Pancreas (tissue), 10 donors: ENCODE data around the gene KCNAB2. TPM values are rescaled to one million over a fixed set of nuclear protein-coding genes. Genes with fewer than 3 reads are reported as not detected.

Experiments used
- ATAC-seq, 4 donors: fragments of 200-7000 bp; cut with Tn5 transposase; one replicate each; pipeline versions ENCODE4 v1.8.0 to v1.9.1; 2020; ENCODE audit warnings: mild to moderate bottlenecking in 4 of 4, moderate library complexity in 4 of 4
- DNase-seq, 6 donors: peaks; one replicate each; pipeline ENCODE4 v3.0.0-alpha.2; 2020
- FAIRE-seq: peaks from 2 replicates; lab custom pipeline; 2012; peaks lifted over from hg19 to GRCh38; lab: Jason Lieb, UNC
- H3K27ac ChIP-seq, 4 donors: fragments of 200-600 bp; sonication (generic); 1 replicate in 3 of 4; 2 replicates in 1 of 4; pipeline versions ENCODE4 v1.5.0 to v1.8.0; 2020
- H3K27me3 ChIP-seq, 4 donors: fragments of 200-600 bp; one replicate each; pipeline ENCODE4 v1.8.0; 2021
- H3K36me3 ChIP-seq, 3 donors: fragments of 200-600 bp; sonication (generic) in 1 of 3; one replicate each; pipeline versions ENCODE4 v1.5.0 to v1.8.0; 2020 to 2021
- H3K4me1 ChIP-seq, 3 donors: fragments of 200-600 bp; one replicate each; pipeline ENCODE4 v1.8.0; 2021
- H3K4me3 ChIP-seq, 4 donors: fragments of 200-600 bp; sonication (generic) in 2 of 4; one replicate each; pipeline versions ENCODE4 v1.5.0 to v1.8.0; 2020 to 2021
- H3K9me3 ChIP-seq, 4 donors: fragments of 200-600 bp; one replicate each; pipeline ENCODE4 v1.8.0; 2021
- WGBS, 2 donors: extraction: QIAGEN DNeasy Blood & Tissue Kit; methylation state at CpG; one replicate each; pipeline ENCODE4 v1.1.7; 2013; 5-methylcytosine and 5-hydroxymethylcytosine counted together
- intact Hi-C, 3 donors: fragments of 100-400 bp; cut with DNase I; formaldehyde crosslinking; loops; one replicate each; pipeline versions ENCODE4 v1.11.1 to v1.14.2; 2022
- polyA plus RNA-seq, 2 donors: library from polyadenylated mRNA; stranded (reverse); fragments of 200-250 nt; gene quantifications; one replicate each; pipeline ENCODE4 v1.2.3, GENCODE V29; 2013
- total RNA-seq, 6 donors: library from RNA; stranded (reverse); fragmentation: NEBNext Ultra II Directional in 4 of 6; extraction: Animal tissue kit (Norgen Biotek cat#: 25700) in 4 of 6; gene quantifications; one replicate each; pipeline versions ENCODE4 v1.2.1 to v1.2.4, GENCODE V29; 2021 to 2023
- TF ChIP-seq, protein P1 (sequence below), 4 donors: fragments of 200-600 bp; sonication (generic) in 3 of 4; IDR thresholded peaks; one replicate each; pipeline versions ENCODE4 v1.5.0 to v1.8.0; 2021; ENCODE audit warnings: antibody characterized with exemption in 4 of 4
- donor health status: healthy with polysubstance abuse.
- donor health status: DM: no; HTN: no; CAD: no; lungs with moderate emphysema.
- donor health status: DM: no; HTN: no; CAD: no.
- donor health status: control.
- donor health status: control.
- donor health status: Bipolar disorder and iron deficiency.
- donor health status: DM: yes; HTN: yes; CAD: no.
- donor health status: DM: no; HTN: no; CAD: no.
- donor health status: DM: no; HTN: no; CAD: no.
- donor health status: DM: yes; HTN: yes; CAD: no.

KCNAB2 gene
- total and polyA plus RNA-seq, 8 donors, result 1.2 to 9.0 (median 4.3) TPM

- TF ChIP-seq, protein P1, sequence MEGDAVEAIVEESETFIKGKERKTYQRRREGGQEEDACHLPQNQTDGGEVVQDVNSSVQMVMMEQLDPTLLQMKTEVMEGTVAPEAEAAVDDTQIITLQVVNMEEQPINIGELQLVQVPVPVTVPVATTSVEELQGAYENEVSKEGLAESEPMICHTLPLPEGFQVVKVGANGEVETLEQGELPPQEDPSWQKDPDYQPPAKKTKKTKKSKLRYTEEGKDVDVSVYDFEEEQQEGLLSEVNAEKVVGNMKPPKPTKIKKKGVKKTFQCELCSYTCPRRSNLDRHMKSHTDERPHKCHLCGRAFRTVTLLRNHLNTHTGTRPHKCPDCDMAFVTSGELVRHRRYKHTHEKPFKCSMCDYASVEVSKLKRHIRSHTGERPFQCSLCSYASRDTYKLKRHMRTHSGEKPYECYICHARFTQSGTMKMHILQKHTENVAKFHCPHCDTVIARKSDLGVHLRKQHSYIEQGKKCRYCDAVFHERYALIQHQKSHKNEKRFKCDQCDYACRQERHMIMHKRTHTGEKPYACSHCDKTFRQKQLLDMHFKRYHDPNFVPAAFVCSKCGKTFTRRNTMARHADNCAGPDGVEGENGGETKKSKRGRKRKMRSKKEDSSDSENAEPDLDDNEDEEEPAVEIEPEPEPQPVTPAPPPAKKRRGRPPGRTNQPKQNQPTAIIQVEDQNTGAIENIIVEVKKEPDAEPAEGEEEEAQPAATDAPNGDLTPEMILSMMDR (IDR thresholded peaks at IDR 0.05), result no peak
- intact Hi-C loops, result no loop called here
- no peak for DNase-seq
- H3K27ac ChIP-seq, result no peak overlapping the region
- H3K4me3 ChIP-seq, result no peak overlapping the region
- 69 to 71% methylated on average over 9 of the region's 9 CpGs for WGBS, 2 donors
- ATAC-seq, result no peak
- H3K4me1 ChIP-seq, result no peaks in the 10 kb centered on the region
- H3K27me3 ChIP-seq, result no peaks in the 10 kb centered on the region
- H3K36me3 ChIP-seq, result no peaks in the 10 kb centered on the region
- H3K9me3 ChIP-seq, result no peaks in the 10 kb centered on the region
- FAIRE-seq, result no peak
Measured at GRCh38 chr1:6070450-6070974, 24.8 kb downstream of the KCNAB2 start.

- no peak for FAIRE-seq
- no peak overlapping the region for H3K27ac ChIP-seq
- no peaks in the 10 kb centered on the region for H3K27me3 ChIP-seq
- H3K9me3 ChIP-seq, result no peaks in the 10 kb centered on the region
- ATAC-seq, result no peak
- TF ChIP-seq, protein P1 (IDR thresholded peaks at IDR 0.05), result no peak
- H3K4me1 ChIP-seq, result no peaks in the 10 kb centered on the region
- no peak for DNase-seq
- no peaks in the 10 kb centered on the region for H3K36me3 ChIP-seq
- no peak overlapping the region for H3K4me3 ChIP-seq
- 74 to 87% methylated on average over 13 of the region's 13 CpGs for WGBS, 2 donors
- intact Hi-C loops, result no loop called here
Measured at GRCh38 chr1:6071219-6071618, 25.5 kb downstream of the KCNAB2 start.

GRCh38 chr1:6072774-6073479 lies 27.2 kb downstream of the KCNAB2 start:
- no peak for ATAC-seq
- Histone ChIP-seq H3K36me3 (no peaks in the 10 kb centered on the region), H3K27me3 (no peaks in the 10 kb centered on the region), H3K4me3 (no peak overlapping the region), H3K4me1 (no peaks in the 10 kb centered on the region), H3K9me3 (no peaks in the 10 kb centered on the region), H3K27ac (no peak overlapping the region)
- no peak for DNase-seq
- 60 to 67% methylated on average over 17 of the region's 17 CpGs for WGBS, 2 donors
- FAIRE-seq, result no peak
- TF ChIP-seq, protein P1 (IDR thresholded peaks at IDR 0.05), result no peak
- intact Hi-C loops, result no loop called here

- no peaks in the 10 kb centered on the region for H3K27me3 ChIP-seq
- TF ChIP-seq, protein P1 (IDR thresholded peaks at IDR 0.05), result no peak
- intact Hi-C loops, result no loop called here
- DNase-seq, result peak in 1 of 6 donors; percentile 29
- no peaks in the 10 kb centered on the region for H3K9me3 ChIP-seq
- H3K36me3 ChIP-seq, result no peaks in the 10 kb centered on the region
- WGBS, 2 donors, result 74 to 80% methylated on average over 15 of the region's 15 CpGs
- no peak for ATAC-seq
- H3K27ac ChIP-seq, result no peak overlapping the region
- H3K4me1 ChIP-seq, result no peaks in the 10 kb centered on the region
- no peak overlapping the region for H3K4me3 ChIP-seq
- FAIRE-seq, result no peak
Measured at GRCh38 chr1:6073480-6074053, 27.9 kb downstream of the KCNAB2 start.
